ENCODE data around the gene RCAN2. TPM values are rescaled to one million over a fixed set of nuclear protein-coding genes. Genes with fewer than 3 reads are reported as not detected.
A peak's percentile ranks its signal among the peaks of the same experiment; 100 is the strongest.
"Not testable (repeated sequence)": the region's sequence is repeated elsewhere in the genome, so short reads cannot be mapped to it uniquely, and the experiment has no call there.

The RCAN2 gene
- total and polyA plus RNA-seq, 8 donors: 1.7 to 19.0 (median 3.4) TPM

- Histone ChIP-seq H3K4me1 (peaks cover 0 to 7% (median 0%) of the 10 kb centered on the region in 3 donors), H3K27me3 (no peaks in the 10 kb centered on the region), H3K4me3 (no peak overlapping the region), H3K27ac (no peak overlapping the region), H3K9me3 (no peaks in the 10 kb centered on the region), H3K36me3 (no peaks in the 10 kb centered on the region)
- TF ChIP-seq, protein P1, sequence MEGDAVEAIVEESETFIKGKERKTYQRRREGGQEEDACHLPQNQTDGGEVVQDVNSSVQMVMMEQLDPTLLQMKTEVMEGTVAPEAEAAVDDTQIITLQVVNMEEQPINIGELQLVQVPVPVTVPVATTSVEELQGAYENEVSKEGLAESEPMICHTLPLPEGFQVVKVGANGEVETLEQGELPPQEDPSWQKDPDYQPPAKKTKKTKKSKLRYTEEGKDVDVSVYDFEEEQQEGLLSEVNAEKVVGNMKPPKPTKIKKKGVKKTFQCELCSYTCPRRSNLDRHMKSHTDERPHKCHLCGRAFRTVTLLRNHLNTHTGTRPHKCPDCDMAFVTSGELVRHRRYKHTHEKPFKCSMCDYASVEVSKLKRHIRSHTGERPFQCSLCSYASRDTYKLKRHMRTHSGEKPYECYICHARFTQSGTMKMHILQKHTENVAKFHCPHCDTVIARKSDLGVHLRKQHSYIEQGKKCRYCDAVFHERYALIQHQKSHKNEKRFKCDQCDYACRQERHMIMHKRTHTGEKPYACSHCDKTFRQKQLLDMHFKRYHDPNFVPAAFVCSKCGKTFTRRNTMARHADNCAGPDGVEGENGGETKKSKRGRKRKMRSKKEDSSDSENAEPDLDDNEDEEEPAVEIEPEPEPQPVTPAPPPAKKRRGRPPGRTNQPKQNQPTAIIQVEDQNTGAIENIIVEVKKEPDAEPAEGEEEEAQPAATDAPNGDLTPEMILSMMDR (IDR thresholded peaks at IDR 0.05): no peak
- ATAC-seq: no peak
- WGBS, 2 donors: 80 to 82% methylated on average over 13 of the region's 13 CpGs
- intact Hi-C loops (cut with DNase I): loop anchor here in 2 of 3 donors (10.0 kb wide), 2 partner anchors 173 to 313 kb away; no protein-coding TSS in a partner anchor
- DNase-seq: no peak
- FAIRE-seq: no peak
Measured at GRCh38 chr6:46407776-46408530, 83.3 kb downstream of the RCAN2 start.

DNA sequence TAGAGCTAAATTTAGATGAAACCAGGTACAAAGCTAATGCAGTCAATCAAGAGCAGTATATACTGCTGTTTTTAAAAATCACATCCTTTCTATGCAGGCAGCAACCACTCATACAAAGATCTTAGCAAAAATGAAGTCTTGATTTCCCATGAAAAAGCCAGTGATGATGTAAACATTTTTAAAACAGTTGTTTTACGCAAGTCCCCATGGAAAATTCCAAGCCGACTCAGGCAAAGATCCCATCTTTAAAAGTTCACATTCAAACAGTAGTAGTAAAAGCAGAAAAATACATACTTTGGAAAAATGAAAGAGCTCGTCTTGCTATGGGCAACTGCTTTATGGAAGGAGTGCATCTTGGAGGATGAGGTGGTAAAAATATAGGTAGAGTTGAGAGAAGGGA, 84.0 kb downstream of the RCAN2 start:
- DNase-seq: no peak
- FAIRE-seq: no peak
- no peak for ATAC-seq
- intact Hi-C loops (cut with DNase I): loop anchor here in 2 of 3 donors (10.0 kb wide), 2 partner anchors 172 to 312 kb away; no protein-coding TSS in a partner anchor
- 86 to 90% methylated on average over 3 of the region's 3 CpGs for WGBS, 2 donors
- Histone ChIP-seq H3K9me3 (no peaks in the 10 kb centered on the region), H3K4me3 (no peak overlapping the region), H3K4me1 (peaks cover 0 to 7% (median 0%) of the 10 kb centered on the region in 3 donors), H3K27me3 (no peaks in the 10 kb centered on the region), H3K36me3 (no peaks in the 10 kb centered on the region), H3K27ac (no peak overlapping the region)
- TF ChIP-seq, protein P1 (IDR thresholded peaks at IDR 0.05): no peak

DNA sequence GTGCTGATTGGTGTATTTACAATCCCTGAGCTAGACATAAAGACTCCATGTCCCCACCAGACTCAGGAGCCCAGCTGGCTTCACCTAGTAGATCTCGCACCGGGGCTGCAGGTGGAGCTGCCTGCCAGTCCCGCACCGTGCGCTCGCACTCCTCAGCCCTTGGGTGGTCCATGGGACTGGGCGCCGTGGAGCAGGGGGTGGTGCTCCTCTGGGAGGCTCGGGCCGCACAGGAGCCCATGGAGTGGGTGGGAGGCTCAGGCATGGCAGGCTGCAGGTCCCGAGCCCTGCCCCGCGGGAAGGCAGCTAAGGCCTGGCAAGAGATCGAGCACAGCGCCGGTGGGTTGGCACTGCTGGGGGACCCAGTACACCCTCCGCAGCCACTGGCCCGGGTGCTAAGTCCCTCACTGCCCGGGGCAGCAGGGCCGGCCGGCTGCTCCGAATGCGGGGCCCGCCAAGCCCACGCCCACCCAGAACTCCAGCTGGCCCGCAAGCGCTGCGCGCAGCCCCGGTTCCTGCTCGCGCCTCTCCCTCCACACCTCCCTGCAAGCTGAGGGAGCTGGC, 85.5 kb downstream of the RCAN2 start:
- H3K4me1 ChIP-seq: not testable (repeated sequence)

DNA sequence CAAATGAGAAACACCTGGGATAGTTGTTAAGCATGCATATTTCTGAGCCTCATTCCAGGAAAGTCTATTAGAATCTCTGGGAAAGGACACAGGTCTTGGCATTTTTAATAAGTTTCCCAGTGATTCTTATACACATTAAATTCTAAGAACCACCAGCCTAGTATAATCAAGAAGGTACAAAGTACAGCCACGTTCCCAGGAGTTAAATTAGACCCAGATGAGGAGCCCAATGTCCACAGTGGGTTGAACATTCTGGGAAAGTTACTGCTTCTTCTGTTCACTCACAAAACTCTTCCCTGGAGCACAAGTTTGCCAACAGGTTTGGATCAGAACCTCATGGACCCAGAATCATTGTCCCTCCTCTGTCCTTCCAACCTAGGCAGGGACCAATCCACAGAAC, 90.4 kb downstream of the RCAN2 start:
- Histone ChIP-seq H3K27ac (no peak overlapping the region), H3K9me3 (no peaks in the 10 kb centered on the region), H3K4me1 (no peaks in the 10 kb centered on the region), H3K36me3 (no peaks in the 10 kb centered on the region), H3K4me3 (no peak overlapping the region), H3K27me3 (no peaks in the 10 kb centered on the region)
- no peak for FAIRE-seq
- intact Hi-C loops (cut with DNase I): loop anchor here in 2 of 3 donors (5.0 to 10.0 kb wide), 3 partner anchors 166 to 306 kb away; no protein-coding TSS in a partner anchor
- TF ChIP-seq, protein P1 (IDR thresholded peaks at IDR 0.05): no peak
- ATAC-seq: no peak
- no peak for DNase-seq
- 76 to 96% methylated on average over 1 of the region's 1 CpG for WGBS, 2 donors

More for the DNA sequence above, 85.5 kb downstream of the RCAN2 start:
- FAIRE-seq, H3K27me3 ChIP-seq, ATAC-seq, H3K4me3 ChIP-seq, H3K27ac ChIP-seq, H3K36me3 ChIP-seq, H3K9me3 ChIP-seq: not testable (repeated sequence)
- intact Hi-C loops (cut with DNase I): loop anchor here in 2 of 3 donors (10.0 kb wide), 2 partner anchors 171 to 311 kb away; no protein-coding TSS in a partner anchor
- DNase-seq: peak in 1 of 6 donors; percentile 47
- 97 to 98% methylated on average over 25 to 30 of the region's 32 CpGs for WGBS, 2 donors

- Histone ChIP-seq H3K27ac (no peak overlapping the region), H3K36me3 (no peaks in the 10 kb centered on the region), H3K27me3 (no peaks in the 10 kb centered on the region), H3K4me1 (peaks cover 0 to 12% (median 0%) of the 10 kb centered on the region in 3 donors), H3K9me3 (no peaks in the 10 kb centered on the region), H3K4me3 (no peak overlapping the region)
- no peak for ATAC-seq
- 71% methylated on average over 4 of the region's 4 CpGs for WGBS, 2 donors
- TF ChIP-seq, protein P1 (IDR thresholded peaks at IDR 0.05): no peak
- DNase-seq: no peak
- FAIRE-seq: no peak
- intact Hi-C loops (cut with DNase I): no loop called here
Measured at GRCh38 chr6:46395530-46395929, 95.7 kb downstream of the RCAN2 start.

All from pancreas (tissue), 10 donors.